GM23248 (cell line): Measurements from ENCODE around the gene PC. TPM values are rescaled to one million over a fixed set of nuclear protein-coding genes. Genes with fewer than 3 reads are reported as not detected.
A peak's percentile ranks its signal among the peaks of the same experiment; 100 is the strongest.
"Not testable (repeated sequence)": the region's sequence is repeated elsewhere in the genome, so short reads cannot be mapped to it uniquely, and the experiment has no call there.

Source experiments
- DNase-seq: peaks from one replicate; pipeline ENCODE4 v3.0.0-alpha.2; 2015
- H2AFZ ChIP-seq: fragments of 200-600 bp; sonication (generic); 2 replicates; pipeline ENCODE4 v1.6.1; 2016; ENCODE audit warnings: antibody characterized with exemption
- H3F3A ChIP-seq: fragments of 200-600 bp; sonication (generic); 2 replicates; pipeline ENCODE4 v1.6.1; 2016; ENCODE audit warnings: mild to moderate bottlenecking, antibody characterized with exemption, mixed run types; ENCODE audit not compliant: insufficient read depth
- H3K27ac ChIP-seq: fragments of 200-600 bp; sonication (generic); 2 replicates; pipeline ENCODE4 v1.5.1; 2016; ENCODE audit warnings: mild to moderate bottlenecking
- H3K27me3 ChIP-seq: fragments of 200-600 bp; sonication (generic); replicated peaks from 2 replicates; pipeline ENCODE4 v1.6.1; 2016; ENCODE audit warnings: mild to moderate bottlenecking; ENCODE audit not compliant: insufficient read depth
- H3K36me3 ChIP-seq: fragments of 200-600 bp; sonication (generic); 2 replicates; pipeline ENCODE4 v1.6.1; 2016; ENCODE audit warnings: low read depth, mild to moderate bottlenecking
- H3K4me1 ChIP-seq: fragments of 200-600 bp; sonication (generic); 2 replicates; pipeline ENCODE4 v1.6.1; 2016; ENCODE audit warnings: mild to moderate bottlenecking; ENCODE audit not compliant: insufficient read depth
- H3K4me2 ChIP-seq: fragments of 200-600 bp; sonication (generic); one replicate; pipeline ENCODE4 v1.6.1; 2016; ENCODE audit warnings: mild to moderate bottlenecking; ENCODE audit not compliant: unreplicated experiment
- H3K4me3 ChIP-seq: fragments of 200-600 bp; sonication (generic); 2 replicates; pipeline ENCODE4 v1.5.1; 2016; ENCODE audit warnings: mild to moderate bottlenecking
- H3K79me2 ChIP-seq: fragments of 200-600 bp; sonication (generic); 2 replicates; pipeline ENCODE4 v1.6.1; 2016; ENCODE audit warnings: mild to moderate bottlenecking; ENCODE audit not compliant: insufficient read depth
- H3K9ac ChIP-seq: fragments of 200-600 bp; sonication (generic); 2 replicates; pipeline ENCODE4 v1.6.1; 2016; ENCODE audit warnings: mild to moderate bottlenecking
- H3K9me2 ChIP-seq: fragments of 200-600 bp; sonication (generic); 2 replicates; pipeline ENCODE4 v1.6.1; 2016; ENCODE audit warnings: mixed run types, mild to moderate bottlenecking, moderate library complexity; ENCODE audit not compliant: insufficient read depth
- H3K9me3 ChIP-seq: fragments of 200-600 bp; sonication (generic); one replicate; pipeline ENCODE4 v1.6.1; 2017; ENCODE audit warnings: low read depth
- H4K20me1 ChIP-seq: fragments of 200-600 bp; sonication (generic); 2 replicates; pipeline ENCODE4 v1.6.0; 2016; ENCODE audit not compliant: insufficient read depth
- EZH2 ChIP-seq: fragments of 200-600 bp; sonication (generic); IDR thresholded peaks from 2 replicates; pipeline ENCODE4 v1.6.1; 2018; ENCODE audit warnings: antibody characterized with exemption, mild to moderate bottlenecking; ENCODE audit not compliant: insufficient read depth, poor library complexity, severe bottlenecking
- EZH2phosphoT487 ChIP-seq: fragments of 200-600 bp; sonication (generic); IDR thresholded peaks from 2 replicates; pipeline ENCODE4 v1.6.1; 2018; ENCODE audit warnings: antibody characterized with exemption, moderate library complexity, mild to moderate bottlenecking, low read depth; ENCODE audit not compliant: insufficient read depth
- WGBS, 2 experiments: methylation state at CpG; one replicate each; pipeline ENCODE4 v1.1.6; 2015 to 2017; ENCODE audit warnings: low lambda C conversion rate in 2 of 2, low coverage in 1 of 2; ENCODE audit errors: missing lambda C conversion rate in 2 of 2; 5-methylcytosine and 5-hydroxymethylcytosine counted together
- in situ Hi-C: fragments of 300-500 bp; cut with MboI; formaldehyde crosslinking; loops from 2 replicates; pipeline ENCODE4 v1.15.0; 2020
- polyA plus RNA-seq: library from polyadenylated mRNA; unstranded; fragments of >200 nt; fragmentation: Nextera tagmentation; extraction: Ambion mirVana; gene quantifications from 2 replicates; pipeline ENCODE4 v1.2.1, GENCODE V29; 2016
- total RNA-seq: library from RNA; depleted of rRNA; stranded (reverse); fragments of >200 nt; shearing (Covaris generic); gene quantifications from 2 replicates; pipeline ENCODE4 v1.2.3, GENCODE V29; 2014

PC gene
- total and polyA plus RNA-seq, 2 experiments from 2014 or later: 16.4 to 16.6 TPM

GRCh38 chr11:66996609-66997273 is 38.6 kb upstream of the PC start:
- peak; percentile 70 for DNase-seq

GRCh38 chr11:66992041-66992440 is 33.9 kb upstream of the PC start:
- H3K9ac ChIP-seq: no peak overlapping the region
- no peaks in the 10 kb centered on the region for H3K27me3 ChIP-seq
- no peak for TF ChIP-seq EZH2phosphoT487
- no peak for TF ChIP-seq EZH2
- H3F3A ChIP-seq: peaks cover 4% of the 10 kb centered on the region; the same call in 1 of the 2 replicates
- no peaks in the 10 kb centered on the region for H3K9me3 ChIP-seq
- no peak overlapping the region for H2AFZ ChIP-seq
- no peak overlapping the region for H3K4me2 ChIP-seq
- no peaks in the 10 kb centered on the region for H4K20me1 ChIP-seq
- peaks cover 8% of the 10 kb centered on the region for H3K4me1 ChIP-seq
- in situ Hi-C loops: no loop called here
- no peaks in the 10 kb centered on the region for H3K9me2 ChIP-seq
- no peak overlapping the region for H3K4me3 ChIP-seq
- no peaks in the 10 kb centered on the region for H3K79me2 ChIP-seq
- DNase-seq: no peak
- WGBS, 2 experiments: 48% methylated on average over 2 of the region's 2 CpGs
- no peak overlapping the region for H3K27ac ChIP-seq
- H3K36me3 ChIP-seq: no peaks in the 10 kb centered on the region

More at GRCh38 chr11:66996609-66997273, 38.6 kb upstream of the PC start:
- Histone ChIP-seq H3K27ac (peak overlapping the region; percentile 54), H4K20me1 (no peaks in the 10 kb centered on the region), H3K27me3 (no peaks in the 10 kb centered on the region), H3K9me2 (no peaks in the 10 kb centered on the region), H3K79me2 (no peaks in the 10 kb centered on the region), H3F3A (peaks cover 4% of the 10 kb centered on the region; the same call in 1 of the 2 replicates), H3K4me2 (peak overlapping the region; percentile 32), H2AFZ (0 out of 2 replicates have a peak overlapping the region, but pooled peaks have one; percentile 55), H3K4me3 (no peak overlapping the region), H3K9me3 (no peaks in the 10 kb centered on the region), H3K9ac (0 out of 2 replicates have a peak overlapping the region, but pooled peaks have one; percentile 6), H3K36me3 (no peaks in the 10 kb centered on the region), H3K4me1 (peaks cover 14% of the 10 kb centered on the region)
- 0 out of 2 replicates have a peak, but pooled peaks have one; percentile 54 for TF ChIP-seq EZH2phosphoT487
- TF ChIP-seq EZH2: no peak
- in situ Hi-C loops: no loop called here
- WGBS, 2 experiments: 57% methylated on average over 8 of the region's 8 CpGs

GRCh38 chr11:66989360-66989759 is 31.2 kb upstream of the PC start:
- WGBS, 2 experiments: 76 to 79% methylated on average over 9 of the region's 9 CpGs

GRCh38 chr11:66988741-66989140 is 30.6 kb upstream of the PC start:
- H3K79me2 ChIP-seq, DNase-seq, H3F3A ChIP-seq, H3K9ac ChIP-seq, H3K9me3 ChIP-seq, H3K4me3 ChIP-seq, H3K27ac ChIP-seq, H4K20me1 ChIP-seq, in situ Hi-C loops, H3K36me3 ChIP-seq, H3K4me2 ChIP-seq, H3K4me1 ChIP-seq, H2AFZ ChIP-seq, H3K9me2 ChIP-seq, H3K27me3 ChIP-seq: not testable (repeated sequence)
- WGBS, 2 experiments: 91 to 96% methylated on average over 8 to 19 of the region's 28 CpGs

More at GRCh38 chr11:66989360-66989759, 31.2 kb upstream of the PC start:
- in situ Hi-C loops, H3K9me2 ChIP-seq, H3K4me2 ChIP-seq, DNase-seq, H3K27ac ChIP-seq, H3K36me3 ChIP-seq, H3K27me3 ChIP-seq, H2AFZ ChIP-seq, H3K9ac ChIP-seq, H3K9me3 ChIP-seq, H3K4me3 ChIP-seq, H4K20me1 ChIP-seq, H3F3A ChIP-seq, H3K4me1 ChIP-seq, H3K79me2 ChIP-seq: not testable (repeated sequence)
